GM04503 (cell line): ENCODE measurements around the gene SRGAP2.
"Not testable (repeated sequence)": the region's sequence is repeated elsewhere in the genome, so short reads cannot be mapped to it uniquely, and the experiment has no call there.

Source experiments
- DNase-seq: peaks from one replicate; pipeline ENCODE4 v3.0.0-alpha.2; 2012; ENCODE audit warnings: low read depth

SRGAP2 gene

DNA sequence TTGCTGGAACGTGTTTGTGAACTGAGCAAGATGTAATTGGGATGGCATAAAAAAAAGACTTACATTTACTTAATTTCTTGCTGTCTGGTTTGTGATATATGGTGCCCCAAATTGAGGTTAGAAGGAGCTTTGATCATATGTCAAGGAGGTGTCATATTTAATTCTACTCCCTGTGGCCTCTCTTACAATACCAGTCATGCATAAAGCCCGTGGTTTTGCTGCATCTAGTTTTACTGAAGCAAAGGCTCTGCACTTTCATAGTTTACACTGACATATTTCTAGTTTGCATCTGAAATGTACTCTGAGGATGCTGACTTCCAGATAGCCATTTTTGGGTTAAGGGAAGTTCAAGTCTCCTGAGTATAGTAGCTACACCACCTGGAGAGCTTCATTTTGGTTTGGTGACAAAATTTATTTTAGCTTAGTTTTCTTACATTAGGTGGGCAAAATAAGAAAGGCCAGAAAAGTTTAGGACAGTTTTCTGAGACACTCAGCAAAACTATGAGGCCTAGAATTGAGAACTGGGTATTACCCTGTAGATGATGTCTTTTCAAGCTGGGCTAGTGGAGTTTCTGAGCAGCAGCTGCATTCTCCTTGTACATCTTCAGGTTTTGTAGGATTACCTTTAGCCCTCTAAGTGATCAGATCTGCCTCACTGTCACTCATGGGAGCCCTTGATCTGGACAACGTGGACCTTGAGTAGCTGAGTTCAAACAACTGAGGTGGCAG, 47.8 kb downstream of the SRGAP2 start:
- DNase-seq, result not testable (repeated sequence)

DNA sequence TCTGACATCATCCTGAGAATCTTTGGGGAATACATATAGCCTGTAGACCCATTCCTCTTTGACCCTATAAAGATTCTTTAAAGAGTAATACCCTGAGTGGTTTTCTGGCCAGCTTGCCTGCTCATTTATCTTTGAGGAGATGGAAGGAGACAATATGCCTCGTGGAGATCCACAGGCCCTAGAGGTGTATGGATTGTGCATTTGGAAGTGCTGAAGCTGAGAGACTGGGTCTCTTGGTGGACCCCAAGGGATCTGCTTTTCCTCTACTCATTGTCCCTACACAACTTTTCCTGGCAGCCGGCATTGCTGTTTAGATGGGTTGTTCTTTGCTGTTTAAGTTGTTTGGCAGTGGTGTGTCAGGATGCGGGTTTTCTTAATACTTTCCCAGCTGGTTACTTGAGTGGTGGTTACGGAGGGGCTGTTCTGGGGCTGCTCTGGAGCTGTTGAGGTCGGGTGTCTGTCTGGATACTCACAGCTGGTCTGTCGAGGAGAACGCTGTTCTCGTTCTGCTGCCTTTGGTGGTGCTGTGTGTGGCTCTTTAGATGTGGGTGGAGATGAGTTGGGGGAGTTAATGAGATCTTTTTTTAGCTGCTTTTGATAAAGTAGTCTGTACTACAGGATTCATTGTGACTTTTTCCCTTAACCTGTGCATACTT, 49.5 kb downstream of the SRGAP2 start:
- DNase-seq, result peak; percentile 11
